GM23338 (cell line): ENCODE measurements around the gene SMARCA5.
A peak's percentile ranks its signal among the peaks of the same experiment; 100 is the strongest.

ENCODE experiments used
- CREB1 ChIP-seq: fragments of 250-450 bp; sonication (Bioruptor Pico); IDR thresholded peaks from 2 replicates; pipeline ENCODE4 v1.5.0; 2020; ENCODE audit warnings: low read depth, mild to moderate bottlenecking, moderate library complexity
- EZH2 ChIP-seq: fragments of 200-600 bp; sonication (generic); IDR thresholded peaks from one replicate; pipeline ENCODE4 v1.8.0; 2017; ENCODE audit warnings: antibody characterized with exemption, mild to moderate bottlenecking, low read depth; ENCODE audit not compliant: unreplicated experiment
- EZH2phosphoT487 ChIP-seq: fragments of 200-600 bp; sonication (generic); IDR thresholded peaks from one replicate; pipeline ENCODE4 v1.8.1; 2018; ENCODE audit warnings: antibody characterized with exemption; ENCODE audit not compliant: unreplicated experiment
- JUNB ChIP-seq: IDR thresholded peaks from one replicate; pipeline ENCODE4 v1.6.1; 2016; ENCODE audit warnings: antibody characterized with exemption; ENCODE audit not compliant: unreplicated experiment
- NANOG ChIP-seq: IDR thresholded peaks from 2 replicates; pipeline ENCODE4 v1.6.1; 2016; ENCODE audit warnings: antibody characterized with exemption, borderline replicate concordance
- POLR2AphosphoS5 ChIP-seq: IDR thresholded peaks from 2 replicates; pipeline ENCODE4 v1.6.1; 2016; ENCODE audit warnings: antibody characterized with exemption, low read depth
- REST ChIP-seq: IDR thresholded peaks from one replicate; pipeline ENCODE4 v1.6.1; 2018; ENCODE audit warnings: antibody characterized with exemption; ENCODE audit not compliant: unreplicated experiment
- STAT1 ChIP-seq: IDR thresholded peaks from one replicate; pipeline ENCODE4 v1.6.1; 2016; ENCODE audit warnings: antibody characterized with exemption; ENCODE audit not compliant: unreplicated experiment
- ZNF114 ChIP-seq: fragments of 250-450 bp; sonication (Bioruptor Pico); IDR thresholded peaks from 2 replicates; pipeline ENCODE4 v1.5.0; 2020; ENCODE audit warnings: mild to moderate bottlenecking, moderate library complexity
- ZNF331 ChIP-seq: fragments of 250-450 bp; sonication (Bioruptor Pico); IDR thresholded peaks from 2 replicates; pipeline ENCODE4 v1.5.0; 2020; ENCODE audit warnings: low read depth, mild to moderate bottlenecking, moderate library complexity
- ZNF462 ChIP-seq: fragments of 250-450 bp; sonication (Bioruptor Pico); IDR thresholded peaks from 2 replicates; pipeline ENCODE4 v1.5.0; 2020; ENCODE audit warnings: mild to moderate bottlenecking, moderate library complexity
- TF ChIP-seq, protein P1 (sequence below), 2 experiments: fragments of 200-600 bp in 1 of 2; sonication (generic) in 1 of 2; conservative IDR thresholded peaks; 2 replicates each; pipeline versions ENCODE4 v1.5.1 to v1.6.1; 2016 to 2017; ENCODE audit warnings: antibody characterized with exemption in 2 of 2, low read depth in 2 of 2, mild to moderate bottlenecking in 2 of 2, moderate library complexity in 1 of 2
- TF ChIP-seq, protein P2 (sequence below): IDR thresholded peaks from 2 replicates; pipeline ENCODE4 v1.6.1; 2016; ENCODE audit warnings: antibody characterized with exemption

DNA sequence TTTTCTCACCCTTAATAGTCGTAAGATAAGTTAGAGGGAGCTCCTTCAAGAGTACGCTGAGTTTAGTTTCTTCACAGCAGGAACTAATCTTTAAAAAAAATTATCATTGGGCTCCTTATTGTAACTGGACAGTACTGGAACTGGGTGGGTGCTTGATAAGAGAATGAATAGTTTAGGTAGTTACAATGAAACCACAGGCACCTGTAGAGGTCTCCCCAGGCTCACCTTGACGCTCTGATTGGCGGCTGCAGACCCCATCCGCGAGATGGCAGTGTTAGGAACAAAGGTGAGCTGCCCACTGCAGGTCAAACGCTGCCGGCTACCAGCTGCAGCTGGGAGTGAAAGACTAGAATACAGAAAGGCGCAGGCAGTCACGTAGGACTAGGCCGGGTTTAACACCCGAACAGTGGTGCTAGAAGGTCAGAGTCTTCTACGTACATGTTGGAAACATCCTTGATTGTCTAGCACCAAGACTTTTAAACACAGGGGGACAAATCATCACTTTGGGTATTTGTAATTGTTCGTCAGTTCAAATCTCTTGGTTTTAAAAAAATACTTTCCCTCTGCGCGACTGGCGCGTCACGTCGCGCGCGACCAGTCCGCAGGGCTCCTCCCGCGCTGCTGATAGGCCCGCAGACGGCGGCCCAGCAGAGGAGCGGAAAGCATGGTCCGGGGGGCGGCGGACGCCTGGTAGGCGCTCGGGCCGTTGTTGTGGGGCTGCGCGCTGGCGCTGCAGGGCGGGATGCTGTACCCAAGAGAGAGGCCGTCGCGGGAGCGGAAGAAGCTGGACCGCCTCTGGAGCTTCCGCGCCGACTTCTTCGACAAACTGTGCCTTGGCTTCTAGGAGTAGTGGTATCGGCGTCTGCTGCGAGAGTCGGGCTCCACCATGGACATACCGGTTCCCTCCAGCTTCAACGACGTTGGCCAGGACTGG lies 45.6 kb downstream of the SMARCA5 start:
- no peak for TF ChIP-seq JUNB
- TF ChIP-seq REST = no peak
- TF ChIP-seq POLR2AphosphoS5 = peak; percentile 63
- TF ChIP-seq, protein P1, sequence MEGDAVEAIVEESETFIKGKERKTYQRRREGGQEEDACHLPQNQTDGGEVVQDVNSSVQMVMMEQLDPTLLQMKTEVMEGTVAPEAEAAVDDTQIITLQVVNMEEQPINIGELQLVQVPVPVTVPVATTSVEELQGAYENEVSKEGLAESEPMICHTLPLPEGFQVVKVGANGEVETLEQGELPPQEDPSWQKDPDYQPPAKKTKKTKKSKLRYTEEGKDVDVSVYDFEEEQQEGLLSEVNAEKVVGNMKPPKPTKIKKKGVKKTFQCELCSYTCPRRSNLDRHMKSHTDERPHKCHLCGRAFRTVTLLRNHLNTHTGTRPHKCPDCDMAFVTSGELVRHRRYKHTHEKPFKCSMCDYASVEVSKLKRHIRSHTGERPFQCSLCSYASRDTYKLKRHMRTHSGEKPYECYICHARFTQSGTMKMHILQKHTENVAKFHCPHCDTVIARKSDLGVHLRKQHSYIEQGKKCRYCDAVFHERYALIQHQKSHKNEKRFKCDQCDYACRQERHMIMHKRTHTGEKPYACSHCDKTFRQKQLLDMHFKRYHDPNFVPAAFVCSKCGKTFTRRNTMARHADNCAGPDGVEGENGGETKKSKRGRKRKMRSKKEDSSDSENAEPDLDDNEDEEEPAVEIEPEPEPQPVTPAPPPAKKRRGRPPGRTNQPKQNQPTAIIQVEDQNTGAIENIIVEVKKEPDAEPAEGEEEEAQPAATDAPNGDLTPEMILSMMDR (conservative IDR thresholded peaks at IDR 0.05; ENCODE audit: low read depth in 2 of 2) = peak; percentile 75 to 99
- TF ChIP-seq EZH2 = no peak
- TF ChIP-seq CREB1 (CRISPR knock-in tag) = peak; percentile 90
- TF ChIP-seq EZH2phosphoT487 = no peak
- TF ChIP-seq, protein P2, sequence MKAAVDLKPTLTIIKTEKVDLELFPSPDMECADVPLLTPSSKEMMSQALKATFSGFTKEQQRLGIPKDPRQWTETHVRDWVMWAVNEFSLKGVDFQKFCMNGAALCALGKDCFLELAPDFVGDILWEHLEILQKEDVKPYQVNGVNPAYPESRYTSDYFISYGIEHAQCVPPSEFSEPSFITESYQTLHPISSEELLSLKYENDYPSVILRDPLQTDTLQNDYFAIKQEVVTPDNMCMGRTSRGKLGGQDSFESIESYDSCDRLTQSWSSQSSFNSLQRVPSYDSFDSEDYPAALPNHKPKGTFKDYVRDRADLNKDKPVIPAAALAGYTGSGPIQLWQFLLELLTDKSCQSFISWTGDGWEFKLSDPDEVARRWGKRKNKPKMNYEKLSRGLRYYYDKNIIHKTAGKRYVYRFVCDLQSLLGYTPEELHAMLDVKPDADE = no peak; the same call in 1 of the 2 replicates
- no peak for TF ChIP-seq ZNF331 (CRISPR knock-in tag)
- TF ChIP-seq NANOG = no peak
- TF ChIP-seq ZNF114 (CRISPR knock-in tag) = no peak
- no peak for TF ChIP-seq STAT1
- no peak for TF ChIP-seq ZNF462 (CRISPR knock-in tag)
